A549 (cell line): ENCODE measurements around the gene MB21D2. TPM values are rescaled to one million over a fixed set of nuclear protein-coding genes. Genes with fewer than 3 reads are reported as not detected.
"Not testable (repeated sequence)": the region's sequence is repeated elsewhere in the genome, so short reads cannot be mapped to it uniquely, and the experiment has no call there.

Experiments
- ATAC-seq, 2 experiments: fragments of 200-7000 bp in 1 of 2; fragments of >200 bp in 1 of 2; cut with Nextera tagmentation in 1 of 2; cut with Tn5 transposase in 1 of 2; 3 replicates each; pipeline versions ENCODE4 v1.8.0 to v1.9.1; 2018 to 2020; ENCODE audit warnings: mild to moderate bottlenecking in 1 of 2, moderate library complexity in 1 of 2
- CTCF ChIA-PET: fragments of 300-600 bp; sonication (Branson Sonifier 250); formaldehyde crosslinking; extraction: SDS; loops from one replicate; lab custom pipeline; 2021; ENCODE audit warnings: antibody characterized with exemption, inconsistent platforms; lab: Yijun Ruan, JAX
- POLR2A ChIA-PET: fragments of 350-600 bp; formaldehyde crosslinking; extraction: SDS; loops from one replicate; lab custom pipeline; 2021; ENCODE audit warnings: antibody characterized with exemption, inconsistent platforms; lab: Yijun Ruan, JAX
- DNase-seq, 2 experiments: peaks; one replicate each; pipeline versions ENCODE4 v3.0.0 to v3.0.0-alpha.2; 2011 to 2016; ENCODE audit warnings: low read depth in 1 of 2, low spot score in 1 of 2
- FAIRE-seq: peaks from 2 replicates; lab custom pipeline; 2011; peaks lifted over from hg19 to GRCh38; lab: Jason Lieb, UNC
- H3K27ac ChIP-seq, 2 experiments: fragments of >200 bp; sonication (Bioruptor Twin); formaldehyde crosslinking; 3 replicates each; pipeline ENCODE4 v1.5.1; 2016 to 2017
- H3K4me1 ChIP-seq: fragments of >200 bp; sonication (Bioruptor Twin); formaldehyde crosslinking; 3 replicates; pipeline ENCODE4 v1.6.1; 2016
- H3K4me2 ChIP-seq: fragments of >200 bp; sonication (Bioruptor Twin); formaldehyde crosslinking; 3 replicates; pipeline ENCODE4 v1.6.1; 2016
- H3K4me3 ChIP-seq: fragments of >200 bp; sonication (Bioruptor Twin); formaldehyde crosslinking; 3 replicates; pipeline ENCODE4 v1.5.1; 2016
- H3K9me3 ChIP-seq: fragments of >200 bp; sonication (Bioruptor Twin); formaldehyde crosslinking; 3 replicates; pipeline ENCODE4 v1.6.1; 2016
- ATOH8 ChIP-seq: fragments of 250-450 bp; sonication (Bioruptor Pico); IDR thresholded peaks from 2 replicates; pipeline ENCODE4 v1.5.0; 2020; ENCODE audit warnings: low read depth, mild to moderate bottlenecking, moderate library complexity
- BCL3 ChIP-seq: fragments of >200 bp; sonication (Bioruptor Twin); formaldehyde crosslinking; IDR thresholded peaks from 3 replicates; pipeline ENCODE4 v1.6.1; 2016
- BHLHE40 ChIP-seq: IDR thresholded peaks from 2 replicates; pipeline ENCODE4 v1.6.1; 2012; ENCODE audit warnings: low read depth, low read length, inconsistent platforms
- CBX2 ChIP-seq: fragments of 200-600 bp; sonication (generic); IDR thresholded peaks from 2 replicates; pipeline ENCODE4 v1.6.1; 2016; ENCODE audit warnings: low read depth, mild to moderate bottlenecking, borderline replicate concordance
- CBX8 ChIP-seq: fragments of 200-600 bp; sonication (generic); IDR thresholded peaks from 2 replicates; pipeline ENCODE4 v1.6.1; 2016
- CHD2 ChIP-seq: fragments of 150-350 bp; IDR thresholded peaks from 2 replicates; pipeline ENCODE4 v1.6.1; 2014; ENCODE audit warnings: low read length; ENCODE audit not compliant: partially characterized antibody
- E2F6 ChIP-seq: IDR thresholded peaks from 2 replicates; pipeline ENCODE4 v1.6.1; 2012; ENCODE audit warnings: low read depth, borderline replicate concordance
- EP300 ChIP-seq, 2 experiments: fragments of >200 bp; sonication (Bioruptor Twin); formaldehyde crosslinking; IDR thresholded peaks; 2 replicates in 1 of 2; 3 replicates in 1 of 2; pipeline ENCODE4 v1.6.1; 2016 to 2017
- ESRRA ChIP-seq: fragments of 150-350 bp; IDR thresholded peaks from 2 replicates; pipeline ENCODE4 v1.6.1; 2014; ENCODE audit warnings: mild to moderate bottlenecking, low read length, borderline replicate concordance
- FOSB ChIP-seq: fragments of 250-450 bp; sonication (Bioruptor Pico); IDR thresholded peaks from 2 replicates; pipeline ENCODE4 v1.5.0; 2020; ENCODE audit warnings: mild to moderate bottlenecking, moderate library complexity
- FOXS1 ChIP-seq: fragments of 250-450 bp; sonication (Bioruptor Pico); IDR thresholded peaks from 2 replicates; pipeline ENCODE4 v1.5.0; 2020; ENCODE audit warnings: mild to moderate bottlenecking, moderate library complexity
- HDAC2 ChIP-seq: fragments of 200-600 bp; sonication (generic); IDR thresholded peaks from 2 replicates; pipeline ENCODE4 v1.6.1; 2016
- HEYL ChIP-seq: fragments of 250-450 bp; sonication (Bioruptor Pico); IDR thresholded peaks from 2 replicates; pipeline ENCODE4 v1.8.0; 2021; ENCODE audit warnings: mild to moderate bottlenecking, moderate library complexity
- HMGXB4 ChIP-seq: fragments of 250-450 bp; sonication (Bioruptor Pico); IDR thresholded peaks from 2 replicates; pipeline ENCODE4 v1.5.0; 2021; ENCODE audit warnings: mild to moderate bottlenecking, moderate library complexity, borderline replicate concordance
- HOXB13 ChIP-seq: fragments of 250-450 bp; sonication (Bioruptor Pico); IDR thresholded peaks from 2 replicates; pipeline ENCODE4 v1.5.0; 2020; ENCODE audit warnings: low read depth, mild to moderate bottlenecking, moderate library complexity
- HOXB5 ChIP-seq: fragments of 250-450 bp; sonication (Bioruptor Pico); IDR thresholded peaks from 2 replicates; pipeline ENCODE4 v1.5.0; 2020; ENCODE audit warnings: mild to moderate bottlenecking, moderate library complexity
- KDM1A ChIP-seq: fragments of 200-600 bp; sonication (generic); IDR thresholded peaks from 2 replicates; pipeline ENCODE4 v1.6.1; 2016; ENCODE audit warnings: low read depth, mild to moderate bottlenecking
- MAZ ChIP-seq: fragments of 150-350 bp; IDR thresholded peaks from 2 replicates; pipeline ENCODE4 v1.6.1; 2014; ENCODE audit warnings: antibody characterized with exemption, low read depth, low read length, borderline replicate concordance
- NPAS2 ChIP-seq: fragments of 250-450 bp; sonication (Bioruptor Pico); IDR thresholded peaks from 2 replicates; pipeline ENCODE4 v1.8.0; 2022; ENCODE audit warnings: mild to moderate bottlenecking, moderate library complexity, borderline replicate concordance
- NR3C1 ChIP-seq: fragments of >200 bp; sonication (Bioruptor Twin); formaldehyde crosslinking; IDR thresholded peaks from 3 replicates; pipeline ENCODE4 v1.6.1; 2017
- POLR2A ChIP-seq: IDR thresholded peaks from 2 replicates; pipeline ENCODE4 v1.6.1; 2012; ENCODE audit warnings: mild to moderate bottlenecking, low read length
- RAD21 ChIP-seq, 2 experiments: fragments of >200 bp in 1 of 2; sonication (Bioruptor Twin) in 1 of 2; formaldehyde crosslinking in 1 of 2; IDR thresholded peaks in 1 of 2; conservative IDR thresholded peaks in 1 of 2; 2 replicates in 1 of 2; 3 replicates in 1 of 2; pipeline ENCODE4 v1.6.1; 2012 to 2018; ENCODE audit warnings: inconsistent platforms in 1 of 2
- REST ChIP-seq: fragments of 200-600 bp; sonication (generic); IDR thresholded peaks from 2 replicates; pipeline ENCODE4 v1.6.1; 2016; ENCODE audit warnings: antibody characterized with exemption, mild to moderate bottlenecking, moderate library complexity
- ZFP36 ChIP-seq: fragments of 450-650 bp; IDR thresholded peaks from 2 replicates; pipeline ENCODE4 v1.6.1; 2014; ENCODE audit warnings: borderline replicate concordance; ENCODE audit not compliant: partially characterized antibody
- ZSCAN20 ChIP-seq: fragments of 250-450 bp; sonication (Bioruptor Pico); IDR thresholded peaks from 2 replicates; pipeline ENCODE4 v1.8.0; 2022; ENCODE audit warnings: mild to moderate bottlenecking, moderate library complexity
- WGBS: methylation state at CpG from one replicate; pipeline ENCODE4 v1.1.6; 2017; ENCODE audit errors: missing lambda C conversion rate; 5-methylcytosine and 5-hydroxymethylcytosine counted together
- polyA plus RNA-seq, 4 experiments: library from polyadenylated mRNA; depleted of rRNA in 3 of 4; stranded (reverse); fragments of >200 nt; fragmentation: RNase III in 1 of 4; extraction: RNeasy Plus Mini Kit Qiagen cat#74134 plus additional on column Dnase treatment in 1 of 4; gene quantifications; 2 replicates in 3 of 4; 3 replicates in 1 of 4; pipeline ENCODE4 v1.2.3, GENCODE V29; 2011 to 2017

The MB21D2 gene
- polyA plus RNA-seq, 2 of the 4 experiments (the other 2 are of a cell fraction), result 4.8 to 7.5 TPM

- no peak for TF ChIP-seq REST
- no peak for TF ChIP-seq HOXB5 (CRISPR knock-in tag)
- no peak for TF ChIP-seq ZFP36
- TF ChIP-seq NPAS2 (CRISPR knock-in tag), result no peak
- no peak for TF ChIP-seq HOXB13 (CRISPR knock-in tag)
- peak in 1 of 2 experiments; percentile 7; a peak in 2 of 5 replicates for TF ChIP-seq RAD21 (conservative IDR thresholded peaks at IDR 0.05 in 1 of 2, IDR thresholded peaks at IDR 0.05 in 1 of 2)
- no peak for TF ChIP-seq ATOH8 (CRISPR knock-in tag)
- peak; percentile 48 for TF ChIP-seq POLR2A
- no peak for TF ChIP-seq EP300 (IDR thresholded peaks at IDR 0.05)
- TF ChIP-seq CBX8, result no peak
- TF ChIP-seq NR3C1, result no peak
- no peak for TF ChIP-seq KDM1A
- no peak for TF ChIP-seq FOXS1 (CRISPR knock-in tag)
- TF ChIP-seq, all 56 proteins: peak for 6
These were observed at the start of gene MB21D2 (continued) for GRCh38 chr3:192917404-192918274.

- peak overlapping the region; percentile 39 to 74; a peak in 5 of 6 replicates for H3K27ac ChIP-seq
- peak overlapping the region; percentile 32 for H3K4me3 ChIP-seq
- H3K9me3 ChIP-seq, POLR2A ChIA-PET, ATAC-seq, FAIRE-seq, CTCF ChIA-PET, H3K4me1 ChIP-seq, DNase-seq: not testable (repeated sequence)
- 8% methylated on average over 11 of the region's 21 CpGs for WGBS
- peak overlapping the region; percentile 57 for H3K4me2 ChIP-seq
These were observed 47.5 kb upstream of the MB21D2 start for GRCh38 chr3:192964959-192965719.

- 45% methylated on average over 3 of the region's 3 CpGs for WGBS
- Histone ChIP-seq H3K4me2 (no peak overlapping the region), H3K4me1 (peaks cover 17% of the 10 kb centered on the region; the same call in 2 of the 3 replicates), H3K4me3 (no peak overlapping the region), H3K9me3 (no peaks in the 10 kb centered on the region), H3K27ac (no peak overlapping the region)
- DNase-seq (no peak), ATAC-seq (no peak), FAIRE-seq (no peak)
- ChIA-PET CTCF (no interaction called here), POLR2A (no interaction called here)
- TF ChIP-seq BCL3, result no peak
- no peak for TF ChIP-seq ZSCAN20
- no peak for TF ChIP-seq HMGXB4
- no peak for TF ChIP-seq HEYL
- TF ChIP-seq FOSB, result no peak
- TF ChIP-seq E2F6, result no peak
- no peak for TF ChIP-seq HDAC2
- TF ChIP-seq BHLHE40, result no peak
- no peak for TF ChIP-seq ESRRA
- no peak for TF ChIP-seq HOXB5 (CRISPR knock-in tag)
- TF ChIP-seq CBX8, result no peak
- no peak for TF ChIP-seq CBX2
- TF ChIP-seq CHD2, result no peak
- no peak for TF ChIP-seq MAZ
- no peak for TF ChIP-seq HOXB13 (CRISPR knock-in tag)
These were observed 42.1 kb upstream of the MB21D2 start for GRCh38 chr3:192959773-192960172.
